T-helper 2 cell treated with Interferon-gamma antibody and Interleukin-4, amounts not matched to agents 100 ng/mL and 5 ng/mL, for 36 hours (primary cell): ENCODE measurements around the gene KIF23. TPM values are rescaled to one million over a fixed set of nuclear protein-coding genes. Genes with fewer than 3 reads are reported as not detected.

ENCODE experiments used
- intact Hi-C: fragments of 100-400 bp; cut with micrococcal nuclease; formaldehyde crosslinking; loops from one replicate; pipeline ENCODE4 v1.15.1; 2023
- total RNA-seq: library from RNA; stranded (reverse); gene quantifications from 2 replicates; pipeline ENCODE4 v1.2.3, GENCODE V29; 2022

KIF23 gene
- total RNA-seq, 1 donor from 2014 or later: 55.3 TPM

- intact Hi-C loops: loop anchor here (1.0 kb wide), 1 partner anchor 10 kb away; the partner anchor contains the start of gene RPLP1
These were observed 48.5 kb downstream of the KIF23 start for GRCh38 chr15:69462493-69463181.

- intact Hi-C loops: no loop called here
These were observed 49.1 kb downstream of the KIF23 start for GRCh38 chr15:69463182-69463756.

- intact Hi-C loops: loop anchor here (5.0 kb wide), 2 partner anchors 632 to 1207 kb away; partner anchors contain the start of gene TLE3
These were observed 51.1 kb downstream of the KIF23 start for GRCh38 chr15:69465253-69465652.

GRCh38 chr15:69466733-69467132 lies 52.6 kb downstream of the KIF23 start:
- intact Hi-C loops: loop anchor here (5.0 kb wide), 2 partner anchors 631 to 1206 kb away; partner anchors contain the start of gene TLE3

GRCh38 chr15:69467636-69468035 lies 53.5 kb downstream of the KIF23 start:
- intact Hi-C loops: loop anchor here (1.0 to 5.0 kb wide), 5 partner anchors 15 to 1205 kb away; partner anchors contain the start of genes RPLP1 and TLE3

- intact Hi-C loops: loop anchor here (1.0 to 5.0 kb wide), 5 partner anchors 16 to 1204 kb away; partner anchors contain the start of genes RPLP1 and TLE3
These were observed 54.3 kb downstream of the KIF23 start for GRCh38 chr15:69468241-69469121.

- intact Hi-C loops: loop anchor here (2.0 to 10.0 kb wide), 4 partner anchors 245 to 1255 kb away; partner anchors contain the start of gene TLE3
These were observed 55.5 kb downstream of the KIF23 start for GRCh38 chr15:69469467-69470201.

- intact Hi-C loops: loop anchor here (10.0 kb wide), 1 partner anchor 1253 kb away; no protein-coding TSS in a partner anchor
These were observed 57.9 kb downstream of the KIF23 start for GRCh38 chr15:69472046-69472445.

- intact Hi-C loops: loop anchor here (10.0 kb wide), 1 partner anchor 1252 kb away; no protein-coding TSS in a partner anchor
These were observed 58.4 kb downstream of the KIF23 start for GRCh38 chr15:69472562-69472961.

- intact Hi-C loops: loop anchor here (10.0 kb wide), 1 partner anchor 1251 kb away; no protein-coding TSS in a partner anchor
These were observed 60.1 kb downstream of the KIF23 start for GRCh38 chr15:69474291-69474690.

- intact Hi-C loops: loop anchor here (5.0 to 10.0 kb wide), 2 partner anchors 617 to 1250 kb away; no protein-coding TSS in a partner anchor
These were observed 60.8 kb downstream of the KIF23 start for GRCh38 chr15:69474846-69475455.

- intact Hi-C loops: loop anchor here (2.0 to 10.0 kb wide), 3 partner anchors 616 to 1249 kb away; no protein-coding TSS in a partner anchor
These were observed 61.7 kb downstream of the KIF23 start for GRCh38 chr15:69475769-69476358.

GRCh38 chr15:69476704-69477473 lies 62.7 kb downstream of the KIF23 start:
- intact Hi-C loops: loop anchor here (2.0 to 10.0 kb wide), 3 partner anchors 615 to 1248 kb away; no protein-coding TSS in a partner anchor

GRCh38 chr15:69478259-69478781 lies 64.2 kb downstream of the KIF23 start:
- intact Hi-C loops: loop anchor here (5.0 to 10.0 kb wide), 2 partner anchors 614 to 1246 kb away; no protein-coding TSS in a partner anchor

GRCh38 chr15:69479081-69479480 lies 64.9 kb downstream of the KIF23 start:
- intact Hi-C loops: loop anchor here (5.0 to 10.0 kb wide), 2 partner anchors 613 to 1246 kb away; no protein-coding TSS in a partner anchor

GRCh38 chr15:69479971-69480370 lies 65.8 kb downstream of the KIF23 start:
- intact Hi-C loops: loop anchor here (5.0 to 10.0 kb wide), 2 partner anchors 612 to 1245 kb away; no protein-coding TSS in a partner anchor

- intact Hi-C loops: no loop called here
These were observed 66.8 kb downstream of the KIF23 start for GRCh38 chr15:69480932-69481331.

GRCh38 chr15:69482686-69483256 lies 68.6 kb downstream of the KIF23 start:
- intact Hi-C loops: no loop called here
